Endothelial cell of hepatic sinusoid (primary cell): Measurements from ENCODE around the gene IFI35.
"Not testable (repeated sequence)": the region's sequence is repeated elsewhere in the genome, so short reads cannot be mapped to it uniquely, and the experiment has no call there.

Source experiments
- in situ Hi-C: cut with HindIII; loops from 2 replicates; pipeline ENCODE4 v1.10.0; 2017; ENCODE audit warnings: low sequenced_read_pairs

The IFI35 gene

GRCh38 chr17:42997390-42997983 lies 9.1 kb upstream of the IFI35 start:
- in situ Hi-C loops, result no loop called here

GRCh38 chr17:42997984-42998938 lies 8.3 kb upstream of the IFI35 start, which contains the start of gene RPL27:
Gene RPL27, plus strand, starts transcription at chr17:42998419. Its CDS starts 332 bp downstream, at chr17:42998751.
- in situ Hi-C loops, result no loop called here

- in situ Hi-C loops, result no loop called here
These were observed 7.5 kb upstream of the IFI35 start for GRCh38 chr17:42999003-42999525.

- in situ Hi-C loops, result not testable (repeated sequence)
These were observed 5.7 kb upstream of the IFI35 start for GRCh38 chr17:43000894-43001293.

GRCh38 chr17:43003542-43004172 lies 2.9 kb upstream of the IFI35 start:
- in situ Hi-C loops, result no loop called here

GRCh38 chr17:43010667-43011308 lies 4.2 kb downstream of the IFI35 start:
- in situ Hi-C loops, result no loop called here

- in situ Hi-C loops, result no loop called here
These were observed 5.3 kb downstream of the IFI35 start for GRCh38 chr17:43011728-43012472.

- in situ Hi-C loops, result no loop called here
These were observed 6.7 kb downstream of the IFI35 start for GRCh38 chr17:43013296-43013695.

GRCh38 chr17:43014020-43014648 lies 7.5 kb downstream of the IFI35 start:
- in situ Hi-C loops, result no loop called here

GRCh38 chr17:43014649-43015542 lies 8.3 kb downstream of the IFI35 start:
- in situ Hi-C loops, result no loop called here

GRCh38 chr17:43015579-43015978 lies 9.0 kb downstream of the IFI35 start:
- in situ Hi-C loops, result no loop called here

- in situ Hi-C loops, result no loop called here
These were observed 9.6 kb downstream of the IFI35 start for GRCh38 chr17:43016216-43016615.

GRCh38 chr17:43018008-43018853 lies 11.6 kb downstream of the IFI35 start:
- in situ Hi-C loops, result no loop called here

GRCh38 chr17:43018932-43019331 lies 12.3 kb downstream of the IFI35 start:
- in situ Hi-C loops, result no loop called here

- in situ Hi-C loops, result no loop called here
These were observed 12.8 kb downstream of the IFI35 start for GRCh38 chr17:43019418-43019817.

GRCh38 chr17:43020030-43020621 lies 13.5 kb downstream of the IFI35 start:
- in situ Hi-C loops, result no loop called here
